DND-41 (cell line): ENCODE results near the gene PRKAB1.

Experiments
- ATAC-seq: fragments of 200-7000 bp; cut with Tn5 transposase; 3 replicates; pipeline ENCODE4 v1.9.1; 2021; ENCODE audit warnings: low read depth; ENCODE audit not compliant: insufficient read depth
- DNase-seq: peaks from one replicate; pipeline ENCODE4 v3.0.0-alpha.2; 2020
- H2AFZ ChIP-seq: 2 replicates; pipeline ENCODE4 v1.6.0; 2012; ENCODE audit warnings: low read depth, low read length
- H3K27ac ChIP-seq: 2 replicates; pipeline ENCODE4 v1.5.1; 2012; ENCODE audit warnings: low read length, inconsistent platforms
- H3K27me3 ChIP-seq: fragments of 200-600 bp; sonication (generic); 2 replicates; pipeline ENCODE4 v1.6.0; 2012; ENCODE audit warnings: low read length, mild to moderate bottlenecking, inconsistent platforms; ENCODE audit not compliant: insufficient read depth, poor library complexity
- H3K36me3 ChIP-seq: 2 replicates; pipeline ENCODE4 v1.5.1; 2012; ENCODE audit warnings: low read length, inconsistent platforms; ENCODE audit not compliant: insufficient read depth
- H3K4me1 ChIP-seq: 2 replicates; pipeline ENCODE4 v1.5.1; 2012; ENCODE audit warnings: mild to moderate bottlenecking, low read length; ENCODE audit not compliant: insufficient read depth
- H3K4me2 ChIP-seq: 2 replicates; pipeline ENCODE4 v1.6.0; 2012; ENCODE audit warnings: mild to moderate bottlenecking, moderate library complexity, low read length, inconsistent platforms; ENCODE audit not compliant: insufficient read depth
- H3K4me3 ChIP-seq, 2 experiments: fragments of 200-600 bp in 1 of 2; shearing (Covaris generic) in 1 of 2; 2 replicates each; pipeline ENCODE4 v1.5.1; 2012 to 2016; ENCODE audit warnings: inconsistent platforms in 2 of 2, low read length in 2 of 2, mild to moderate bottlenecking in 2 of 2, low read depth in 1 of 2, moderate library complexity in 1 of 2
- H3K79me2 ChIP-seq: 2 replicates; pipeline ENCODE4 v1.6.0; 2012; ENCODE audit warnings: low read length, inconsistent platforms; ENCODE audit not compliant: insufficient read depth
- H3K9ac ChIP-seq: 2 replicates; pipeline ENCODE4 v1.6.0; 2012; ENCODE audit warnings: low read depth, mild to moderate bottlenecking, inconsistent platforms, low read length, moderate library complexity
- H3K9me3 ChIP-seq: 2 replicates; pipeline ENCODE4 v1.5.1; 2012; ENCODE audit warnings: low read length, moderate library complexity, mild to moderate bottlenecking, inconsistent platforms; ENCODE audit not compliant: insufficient read depth, severe bottlenecking
- H4K20me1 ChIP-seq: 2 replicates; pipeline ENCODE4 v1.6.0; 2012; ENCODE audit warnings: low read length; ENCODE audit not compliant: insufficient read depth
- CTCF ChIP-seq: IDR thresholded peaks from 2 replicates; pipeline ENCODE4 v1.5.1; 2012; ENCODE audit warnings: borderline replicate concordance, low read length, moderate library complexity, mild to moderate bottlenecking; ENCODE audit not compliant: poor library complexity, severe bottlenecking; ENCODE audit errors: extremely low read depth
- EZH2 ChIP-seq: IDR thresholded peaks from 3 replicates; pipeline ENCODE4 v1.6.1; 2012; ENCODE audit warnings: borderline replicate concordance, low read depth, mild to moderate bottlenecking, moderate library complexity, low read length, inconsistent platforms; ENCODE audit not compliant: severe bottlenecking

PRKAB1 gene

GRCh38 chr12:119668324-119668841, 450 bp downstream of the PRKAB1 start:
- Histone ChIP-seq H3K9ac (peak overlapping the region; percentile 94), H3K27ac (peak overlapping the region; percentile 95), H2AFZ (peak overlapping the region; percentile 95), H4K20me1 (peaks cover 14% of the 10 kb centered on the region; the same call in 1 of the 2 replicates), H3K9me3 (no peaks in the 10 kb centered on the region), H3K36me3 (peaks cover 40% of the 10 kb centered on the region), H3K27me3 (no peaks in the 10 kb centered on the region), H3K4me1 (peaks cover 40% of the 10 kb centered on the region), H3K4me3 (peak overlapping the region; percentile 67 to 81), H3K79me2 (peaks cover 50% of the 10 kb centered on the region), H3K4me2 (peak overlapping the region; percentile 58)
- no peak for TF ChIP-seq EZH2
- TF ChIP-seq CTCF: no peak
- no peak for ATAC-seq
- no peak for DNase-seq

GRCh38 chr12:119669744-119670472, 2.0 kb downstream of the PRKAB1 start:
- peak overlapping the region in 1 of 2 experiments; percentile 35; a peak in 1 of 4 replicates for H3K4me3 ChIP-seq
- no peaks in the 10 kb centered on the region for H3K27me3 ChIP-seq
- H4K20me1 ChIP-seq: peaks cover 17% of the 10 kb centered on the region; the same call in 1 of the 2 replicates
- DNase-seq: no peak
- no peaks in the 10 kb centered on the region for H3K9me3 ChIP-seq
- H3K79me2 ChIP-seq: peaks cover 50% of the 10 kb centered on the region
- no peak for TF ChIP-seq CTCF
- no peak for TF ChIP-seq EZH2
- peak overlapping the region; percentile 58 for H3K4me2 ChIP-seq
- peak overlapping the region; percentile 21 for H3K9ac ChIP-seq
- H3K27ac ChIP-seq: peak overlapping the region; percentile 21; the same call in 1 of the 2 replicates
- no peak overlapping the region for H2AFZ ChIP-seq
- H3K36me3 ChIP-seq: peaks cover 55% of the 10 kb centered on the region
- no peak for ATAC-seq
- peaks cover 40% of the 10 kb centered on the region for H3K4me1 ChIP-seq

GRCh38 chr12:119671070-119671469, 3.1 kb downstream of the PRKAB1 start:
- Histone ChIP-seq H3K27me3 (no peaks in the 10 kb centered on the region), H3K4me1 (peaks cover 36% of the 10 kb centered on the region), H4K20me1 (peaks cover 17% of the 10 kb centered on the region; the same call in 1 of the 2 replicates), H3K36me3 (peaks cover 67% of the 10 kb centered on the region), H3K79me2 (peaks cover 50% of the 10 kb centered on the region), H3K4me3 (no peak overlapping the region), H2AFZ (no peak overlapping the region), H3K9me3 (no peaks in the 10 kb centered on the region), H3K27ac (no peak overlapping the region), H3K9ac (no peak overlapping the region), H3K4me2 (no peak overlapping the region)
- TF ChIP-seq CTCF: no peak
- TF ChIP-seq EZH2: no peak
- ATAC-seq (no peak), DNase-seq (no peak)
